Left lung (tissue), 10 donors: ENCODE data around the gene FLYWCH2. TPM values are rescaled to one million over a fixed set of nuclear protein-coding genes. Genes with fewer than 3 reads are reported as not detected.
"Not testable (repeated sequence)": the region's sequence is repeated elsewhere in the genome, so short reads cannot be mapped to it uniquely, and the experiment has no call there.

Experiments used
- ATAC-seq: fragments of 200-7000 bp; cut with Tn5 transposase; one replicate; pipeline ENCODE4 v1.9.1; 2020; ENCODE audit warnings: moderate library complexity
- DNase-seq, 4 donors: peaks; one replicate each; pipeline ENCODE4 v3.0.0-alpha.2; 2013 to 2020
- H3K27ac ChIP-seq, 2 donors: fragments of 200-600 bp; sonication (generic) in 1 of 2; one replicate each; pipeline versions ENCODE4 v1.5.0 to v1.8.0; 2020 to 2021
- H3K27me3 ChIP-seq, 2 donors: fragments of 200-600 bp; sonication (generic) in 1 of 2; one replicate each; pipeline versions ENCODE4 v1.5.0 to v1.8.0; 2020 to 2021
- H3K36me3 ChIP-seq, 2 donors: fragments of 200-600 bp; sonication (generic) in 1 of 2; one replicate each; pipeline versions ENCODE4 v1.5.0 to v1.8.0; 2020 to 2021
- H3K4me1 ChIP-seq, 2 donors: fragments of 200-600 bp; one replicate each; pipeline ENCODE4 v1.8.0; 2021
- H3K4me3 ChIP-seq, 2 donors: fragments of 200-600 bp; sonication (generic) in 1 of 2; one replicate each; pipeline versions ENCODE4 v1.5.0 to v1.8.0; 2020 to 2021; ENCODE audit warnings: mild to moderate bottlenecking in 1 of 2
- H3K9me3 ChIP-seq, 2 donors: fragments of 200-600 bp; sonication (generic) in 1 of 2; one replicate each; pipeline versions ENCODE4 v1.5.0 to v1.8.0; 2020 to 2021
- CTCF ChIP-seq, 2 donors: fragments of 200-600 bp; sonication (generic) in 1 of 2; IDR thresholded peaks; one replicate each; pipeline versions ENCODE4 v1.5.0 to v1.8.0; 2021; ENCODE audit warnings: antibody characterized with exemption in 2 of 2
- intact Hi-C, 2 donors: fragments of 100-400 bp; cut with DNase I; formaldehyde crosslinking; loops; one replicate each; pipeline versions ENCODE4 v1.11.2 to v1.14.2; 2022
- polyA plus RNA-seq, 6 donors: library from polyadenylated mRNA; unstranded; fragments of 120-200 nt; gene quantifications; one replicate each; pipeline ENCODE4 v1.2.1, GENCODE V29; 2013; ENCODE audit not compliant: insufficient read length in 6 of 6
- total RNA-seq, 2 donors: library from RNA; stranded (reverse); fragmentation: NEBNext Ultra II Directional; extraction: Animal tissue kit (Norgen Biotek cat#: 25700); gene quantifications; one replicate each; pipeline ENCODE4 v1.2.1, GENCODE V29; 2021
- donor health status: DM: no; HTN: yes; CAD: no.
- donor health status: DM: no; HTN: no; CAD: no.

The FLYWCH2 gene
- total and polyA plus RNA-seq, 8 donors: 15.6 to 24.5 (median 20.9) TPM

- no peak for TF ChIP-seq CTCF (IDR thresholded peaks at IDR 0.05)
- no peaks in the 10 kb centered on the region for H3K36me3 ChIP-seq
- intact Hi-C loops: no loop called here
- no peak overlapping the region for H3K4me3 ChIP-seq
- H3K4me1 ChIP-seq: peaks cover 5 to 23% of the 10 kb centered on the region in 2 donors
- DNase-seq (no peak), ATAC-seq (no peak)
- peak overlapping the region in 1 of 2 donors; percentile 72 for H3K27ac ChIP-seq
- no peaks in the 10 kb centered on the region for H3K27me3 ChIP-seq
- H3K9me3 ChIP-seq: no peaks in the 10 kb centered on the region
These were observed 23.0 kb downstream of the FLYWCH2 start for GRCh38 chr16:2905988-2906387.

GRCh38 chr16:2907084-2907753, 24.2 kb downstream of the FLYWCH2 start:
- peaks cover 5 to 27% of the 10 kb centered on the region in 2 donors for H3K4me1 ChIP-seq
- H3K9me3 ChIP-seq, H3K36me3 ChIP-seq, intact Hi-C loops, H3K4me3 ChIP-seq, ATAC-seq, H3K27me3 ChIP-seq: not testable (repeated sequence)
- peak; percentile 43 to 60 for TF ChIP-seq CTCF (IDR thresholded peaks at IDR 0.05)
- H3K27ac ChIP-seq: peak overlapping the region in 1 of 2 donors; percentile 72
- peak in 3 of 4 donors; percentile 55 to 78 (median 63) for DNase-seq

GRCh38 chr16:2910441-2910969, 27.5 kb downstream of the FLYWCH2 start:
- Histone ChIP-seq H3K27ac (no peak overlapping the region), H3K4me1 (peaks cover 6 to 35% of the 10 kb centered on the region in 2 donors), H3K27me3 (no peaks in the 10 kb centered on the region), H3K36me3 (peaks cover 0 to 15% of the 10 kb centered on the region in 2 donors), H3K9me3 (no peaks in the 10 kb centered on the region), H3K4me3 (no peak overlapping the region)
- intact Hi-C loops: no loop called here
- TF ChIP-seq CTCF (IDR thresholded peaks at IDR 0.05): no peak
- ATAC-seq (no peak), DNase-seq (no peak)

GRCh38 chr16:2911638-2912329, 28.8 kb downstream of the FLYWCH2 start, which contains the start of gene FLYWCH1:
Gene FLYWCH1 (plus strand): TSS chr16:2911931. CDS start chr16:2929686, 17,755 bp downstream.
- ATAC-seq (peak; percentile 98), DNase-seq (peak; percentile 95 to 99 (median 99))
- intact Hi-C loops: no loop called here
- no peak for TF ChIP-seq CTCF (IDR thresholded peaks at IDR 0.05)
- Histone ChIP-seq H3K9me3 (no peaks in the 10 kb centered on the region), H3K27me3 (no peaks in the 10 kb centered on the region), H3K27ac (peak within 1 kb of the TSS; percentile 82 to 87), H3K4me3 (peak within 1 kb of the TSS; percentile 81 to 82), H3K36me3 (peaks cover 0 to 27% of the 10 kb centered on the region in 2 donors), H3K4me1 (peaks cover 6 to 32% of the 10 kb centered on the region in 2 donors)
